ENCODE data around the gene CDK6. TPM values are rescaled to one million over a fixed set of nuclear protein-coding genes. Genes with fewer than 3 reads are reported as not detected.

Gene CDK6
- total RNA-seq, 3 donors from 2014 or later (not counting 1 experiment from before 2014, with no cell fraction given) = 41.1 to 46.3 (median 45.1) TPM

- H3K9me3 ChIP-seq (ENCODE audit: control insufficient read depth, insufficient read depth, low read length) = no peaks in the 10 kb centered on the region
- Mint-ChIP-seq H3K27me3 (ENCODE audit: low read depth in 2 of 2) (peaks cover 8 to 24% of the 10 kb centered on the region in 2 donors), H3K36me3 (no peaks in the 10 kb centered on the region), H3K9me3 (no peaks in the 10 kb centered on the region), H3K27ac (no peak overlapping the region), H3K4me1 (no peaks in the 10 kb centered on the region), H3K4me3 (no peak overlapping the region)
- no peaks in the 10 kb centered on the region for H3K36me3 ChIP-seq (ENCODE audit: control insufficient read depth, insufficient read depth, low read length)
- no peaks in the 10 kb centered on the region for H3K27me3 ChIP-seq (ENCODE audit: control insufficient read depth, insufficient read depth, low read length)
- WGBS (ENCODE audit: insufficient coverage) = 70% methylated on average over 2 of the region's 2 CpGs
- ATAC-seq (no peak), DNase-seq (no peak)
- H3K4me3 ChIP-seq (ENCODE audit: low read length) = no peak overlapping the region
- intact Hi-C loops (cut with micrococcal nuclease) = no loop called here
- TF ChIP-seq CTCF (IDR thresholded peaks at IDR 0.05) = no peak
- H3K4me1 ChIP-seq (ENCODE audit: control insufficient read depth, insufficient read depth, low read length) = no peaks in the 10 kb centered on the region
- H3K27ac ChIP-seq (ENCODE audit: low read length) = no peak overlapping the region
These were observed 20.1 kb upstream of the CDK6 start for GRCh38 chr7:92856436-92856835.

- no peaks in the 10 kb centered on the region for H3K36me3 ChIP-seq (ENCODE audit: control insufficient read depth, insufficient read depth, low read length)
- intact Hi-C loops (cut with micrococcal nuclease) = no loop called here
- DNase-seq (no peak), ATAC-seq (no peak)
- H3K36me3 Mint-ChIP-seq = no peaks in the 10 kb centered on the region
- no peak overlapping the region for H3K27ac ChIP-seq (ENCODE audit: low read length)
- H3K27me3 Mint-ChIP-seq (ENCODE audit: low read depth in 2 of 2) = peaks cover 8 to 24% of the 10 kb centered on the region in 2 donors
- H3K4me3 ChIP-seq (ENCODE audit: low read length) = no peak overlapping the region
- H3K4me1 ChIP-seq (ENCODE audit: control insufficient read depth, insufficient read depth, low read length) = no peaks in the 10 kb centered on the region
- no peaks in the 10 kb centered on the region for H3K9me3 ChIP-seq (ENCODE audit: control insufficient read depth, insufficient read depth, low read length)
- H3K27ac Mint-ChIP-seq = no peak overlapping the region
- H3K9me3 Mint-ChIP-seq = no peaks in the 10 kb centered on the region
- WGBS (ENCODE audit: insufficient coverage) = 50% methylated on average over 5 of the region's 5 CpGs
- H3K4me1 Mint-ChIP-seq = no peaks in the 10 kb centered on the region
- H3K27me3 ChIP-seq (ENCODE audit: control insufficient read depth, insufficient read depth, low read length) = no peaks in the 10 kb centered on the region
- no peak for TF ChIP-seq CTCF (IDR thresholded peaks at IDR 0.05)
- no peak overlapping the region for H3K4me3 Mint-ChIP-seq
These were observed 18.3 kb upstream of the CDK6 start for GRCh38 chr7:92854501-92855238.

GRCh38 chr7:92851732-92852131 lies 15.4 kb upstream of the CDK6 start:
- intact Hi-C loops (cut with micrococcal nuclease) = no loop called here
- no peak for ATAC-seq
- Histone ChIP-seq H3K4me3 (ENCODE audit: low read length) (no peak overlapping the region), H3K27me3 (ENCODE audit: control insufficient read depth, insufficient read depth, low read length) (no peaks in the 10 kb centered on the region), H3K36me3 (ENCODE audit: control insufficient read depth, insufficient read depth, low read length) (no peaks in the 10 kb centered on the region), H3K4me1 (ENCODE audit: control insufficient read depth, insufficient read depth, low read length) (no peaks in the 10 kb centered on the region), H3K9me3 (ENCODE audit: control insufficient read depth, insufficient read depth, low read length) (no peaks in the 10 kb centered on the region), H3K27ac (ENCODE audit: low read length) (no peak overlapping the region)
- no peaks in the 10 kb centered on the region for H3K36me3 Mint-ChIP-seq
- 76% methylated on average over 3 of the region's 3 CpGs for WGBS (ENCODE audit: insufficient coverage)
- H3K27me3 Mint-ChIP-seq (ENCODE audit: low read depth in 2 of 2) = peaks cover 9 to 24% of the 10 kb centered on the region in 2 donors
- no peak for DNase-seq
- TF ChIP-seq CTCF (IDR thresholded peaks at IDR 0.05) = no peak
- no peak overlapping the region for H3K4me3 Mint-ChIP-seq
- no peaks in the 10 kb centered on the region for H3K4me1 Mint-ChIP-seq
- H3K27ac Mint-ChIP-seq = no peak overlapping the region
- H3K9me3 Mint-ChIP-seq = no peaks in the 10 kb centered on the region

GRCh38 chr7:92850516-92850915 lies 14.1 kb upstream of the CDK6 start:
- Histone ChIP-seq H3K4me1 (ENCODE audit: control insufficient read depth, insufficient read depth, low read length) (no peaks in the 10 kb centered on the region), H3K36me3 (ENCODE audit: control insufficient read depth, insufficient read depth, low read length) (no peaks in the 10 kb centered on the region), H3K27me3 (ENCODE audit: control insufficient read depth, insufficient read depth, low read length) (no peaks in the 10 kb centered on the region), H3K9me3 (ENCODE audit: control insufficient read depth, insufficient read depth, low read length) (no peaks in the 10 kb centered on the region), H3K4me3 (ENCODE audit: low read length) (no peak overlapping the region), H3K27ac (ENCODE audit: low read length) (no peak overlapping the region)
- Mint-ChIP-seq H3K27me3 (ENCODE audit: low read depth in 2 of 2) (peaks cover 6 to 21% of the 10 kb centered on the region in 2 donors), H3K4me1 (no peaks in the 10 kb centered on the region), H3K27ac (no peak overlapping the region), H3K4me3 (no peak overlapping the region), H3K36me3 (no peaks in the 10 kb centered on the region), H3K9me3 (no peaks in the 10 kb centered on the region)
- no peak for ATAC-seq
- whole genome bisulfite sequencing (ENCODE audit: insufficient coverage) = 88% methylated on average over 1 of the region's 1 CpG
- TF ChIP-seq CTCF (IDR thresholded peaks at IDR 0.05) = no peak
- intact Hi-C loops (cut with micrococcal nuclease) = no loop called here
- DNase-seq = no peak
